Skin epidermis (tissue), 12 donors: ENCODE data around the gene PF4V1.
"Not testable (repeated sequence)": the region's sequence is repeated elsewhere in the genome, so short reads cannot be mapped to it uniquely, and the experiment has no call there.

Experiments
- H3K27ac ChIP-seq, 21 experiments: fragments of 200-600 bp; sonication (generic) in 11 of 21; one replicate each; pipeline ENCODE4 v1.5.0; 2020; ENCODE audit warnings: mild to moderate bottlenecking in 3 of 21, inconsistent platforms in 2 of 21, moderate library complexity in 2 of 21
- H3K4me3 ChIP-seq, 7 experiments: fragments of 200-600 bp; sonication (generic) in 2 of 7; one replicate each; pipeline ENCODE4 v1.5.0; 2020; ENCODE audit warnings: inconsistent platforms in 2 of 7, mild to moderate bottlenecking in 2 of 7, moderate library complexity in 1 of 7

The PF4V1 gene

DNA sequence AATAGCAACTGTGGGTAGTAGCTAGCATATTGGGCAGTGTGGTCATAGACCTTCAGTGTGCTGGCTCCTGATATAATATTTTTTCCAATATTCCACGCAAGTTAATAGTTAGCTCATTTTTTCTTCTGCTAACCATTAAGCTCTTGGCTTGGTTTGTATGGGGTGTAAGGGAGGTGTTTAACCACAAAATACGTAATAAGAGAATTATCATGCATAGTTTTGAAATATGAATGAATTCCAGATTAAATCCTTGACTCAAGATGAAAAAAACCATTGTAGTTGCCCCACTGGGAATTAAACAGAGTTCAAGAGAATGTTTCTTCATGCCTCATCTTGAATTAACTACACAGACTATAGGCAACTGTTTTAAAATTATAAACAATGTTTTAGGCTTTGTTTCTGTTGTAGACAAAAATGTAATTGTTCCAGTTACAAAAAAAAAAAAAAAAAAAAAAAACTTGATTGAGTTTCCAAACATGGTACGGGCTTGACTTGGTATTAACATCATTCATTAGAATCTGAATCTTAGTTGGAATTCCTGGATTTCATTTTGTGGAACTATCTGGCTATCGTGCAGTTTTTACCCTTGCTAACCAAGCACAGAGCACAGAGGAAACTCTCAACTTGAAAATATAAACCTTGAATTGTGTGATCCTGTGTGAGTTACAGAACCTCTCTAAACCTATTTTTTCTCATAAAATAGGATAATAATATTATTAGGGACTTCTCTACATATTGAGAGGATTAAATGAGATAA, 44.5 kb downstream of the PF4V1 start:
- H3K4me3 ChIP-seq = no peak overlapping the region
- H3K27ac ChIP-seq = peak overlapping the region in 1 of 21 experiments; percentile 45

- H3K27ac ChIP-seq, H3K4me3 ChIP-seq: not testable (repeated sequence)
These were observed 46.2 kb downstream of the PF4V1 start for GRCh38 chr4:73899338-73899737.

- H3K27ac ChIP-seq = no peak overlapping the region
- H3K4me3 ChIP-seq = no peak overlapping the region
These were observed 47.9 kb downstream of the PF4V1 start for GRCh38 chr4:73901031-73901430.

DNA sequence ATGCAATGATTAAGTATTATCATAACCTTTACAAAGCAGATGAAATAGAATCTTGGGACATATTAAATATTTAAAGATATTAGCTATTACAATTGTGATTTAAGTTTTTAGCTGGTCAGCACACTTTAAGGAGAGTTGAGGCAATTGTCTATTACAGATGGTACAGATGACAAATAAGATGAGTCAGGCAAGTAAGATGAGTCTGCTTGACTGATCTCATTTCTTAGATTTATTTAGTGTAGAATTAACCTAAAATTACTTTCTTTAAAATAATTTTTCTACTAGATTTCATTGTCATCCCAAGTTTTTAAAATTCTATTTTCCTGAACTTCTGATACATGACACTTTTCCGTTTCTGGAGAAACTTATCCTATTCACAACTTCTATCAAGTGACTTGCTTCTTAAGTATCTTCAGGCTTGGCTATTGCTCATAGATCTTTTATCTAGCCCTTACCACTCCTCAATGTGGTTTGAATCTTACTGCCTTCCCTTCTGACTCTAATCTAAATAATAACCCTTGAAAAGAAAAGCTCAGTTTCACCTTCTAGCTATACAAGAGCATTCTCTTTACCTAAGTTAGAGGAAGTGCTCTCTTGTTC, 49.0 kb downstream of the PF4V1 start:
- no peak overlapping the region for H3K27ac ChIP-seq
- H3K4me3 ChIP-seq = no peak overlapping the region

DNA sequence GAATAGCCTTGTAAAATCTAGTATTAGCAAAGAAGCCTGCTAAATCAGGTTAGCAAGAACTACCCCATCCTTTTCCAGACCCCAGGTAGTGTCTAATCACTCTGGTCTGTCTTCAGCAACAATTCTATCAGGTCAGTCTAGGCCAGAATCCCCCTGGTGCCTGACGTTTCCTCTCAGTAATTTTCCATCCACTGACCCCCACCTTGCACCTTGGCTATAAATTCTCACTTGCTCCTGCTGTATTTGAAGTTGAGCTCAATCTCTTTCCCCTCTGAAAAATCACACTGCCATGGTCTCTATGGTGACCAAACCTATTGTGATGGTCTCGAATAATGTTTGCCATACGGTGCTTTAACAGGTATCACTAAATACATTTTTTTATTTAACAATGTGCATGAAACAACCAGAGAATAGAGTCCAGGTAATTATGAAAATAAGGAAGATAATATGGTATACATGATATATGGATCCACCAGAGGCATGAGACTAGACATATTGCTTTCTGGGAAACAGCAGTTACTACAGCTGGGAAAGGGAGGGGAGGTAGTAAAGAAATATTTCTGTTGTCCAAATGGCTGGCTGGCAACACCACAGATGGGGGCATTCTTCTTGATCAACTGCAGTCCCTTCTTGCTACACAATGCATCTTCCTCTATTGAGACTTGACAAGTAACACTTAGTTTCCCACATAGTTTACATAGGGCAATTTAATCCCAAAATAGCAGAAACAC, 49.9 kb downstream of the PF4V1 start:
- H3K27ac ChIP-seq = no peak overlapping the region
- H3K4me3 ChIP-seq = no peak overlapping the region
